ENCODE measurements around the gene ANK3. TPM values are rescaled to one million over a fixed set of nuclear protein-coding genes. Genes with fewer than 3 reads are reported as not detected.

The ANK3 gene
- total RNA-seq, 2 donors from 2014 or later, result 55.4 to 126 TPM

GRCh38 chr10:60175441-60175971 is 214.2 kb downstream of the ANK3 start:
- no peak overlapping the region for H3K27ac ChIP-seq
- H3K27me3 ChIP-seq (replicated peaks; ENCODE audit: insufficient read depth), result no peaks in the 10 kb centered on the region
- no peak overlapping the region for H3K4me3 ChIP-seq
- DNase-seq (ENCODE audit: low spot score), result no peak
- no peaks in the 10 kb centered on the region for H3K9me3 ChIP-seq
- H3K4me1 ChIP-seq (ENCODE audit: control insufficient read depth in 1 of 2, low read depth in 2 of 2), result no peaks in the 10 kb centered on the region
- no peaks in the 10 kb centered on the region for H3K36me3 ChIP-seq
- no peak for ATAC-seq (ENCODE audit: insufficient number of reproducible peaks, low FRiP score, low read depth)
- TF ChIP-seq, protein P1, sequence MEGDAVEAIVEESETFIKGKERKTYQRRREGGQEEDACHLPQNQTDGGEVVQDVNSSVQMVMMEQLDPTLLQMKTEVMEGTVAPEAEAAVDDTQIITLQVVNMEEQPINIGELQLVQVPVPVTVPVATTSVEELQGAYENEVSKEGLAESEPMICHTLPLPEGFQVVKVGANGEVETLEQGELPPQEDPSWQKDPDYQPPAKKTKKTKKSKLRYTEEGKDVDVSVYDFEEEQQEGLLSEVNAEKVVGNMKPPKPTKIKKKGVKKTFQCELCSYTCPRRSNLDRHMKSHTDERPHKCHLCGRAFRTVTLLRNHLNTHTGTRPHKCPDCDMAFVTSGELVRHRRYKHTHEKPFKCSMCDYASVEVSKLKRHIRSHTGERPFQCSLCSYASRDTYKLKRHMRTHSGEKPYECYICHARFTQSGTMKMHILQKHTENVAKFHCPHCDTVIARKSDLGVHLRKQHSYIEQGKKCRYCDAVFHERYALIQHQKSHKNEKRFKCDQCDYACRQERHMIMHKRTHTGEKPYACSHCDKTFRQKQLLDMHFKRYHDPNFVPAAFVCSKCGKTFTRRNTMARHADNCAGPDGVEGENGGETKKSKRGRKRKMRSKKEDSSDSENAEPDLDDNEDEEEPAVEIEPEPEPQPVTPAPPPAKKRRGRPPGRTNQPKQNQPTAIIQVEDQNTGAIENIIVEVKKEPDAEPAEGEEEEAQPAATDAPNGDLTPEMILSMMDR (IDR thresholded peaks at IDR 0.05), result no peak

- DNase-seq (ENCODE audit: low spot score), result no peak
- Histone ChIP-seq H3K27ac (no peak overlapping the region), H3K27me3 (replicated peaks; ENCODE audit: insufficient read depth) (no peaks in the 10 kb centered on the region), H3K9me3 (no peaks in the 10 kb centered on the region), H3K4me1 (ENCODE audit: control insufficient read depth in 1 of 2, low read depth in 2 of 2) (no peaks in the 10 kb centered on the region), H3K4me3 (no peak overlapping the region), H3K36me3 (no peaks in the 10 kb centered on the region)
- TF ChIP-seq, protein P1 (IDR thresholded peaks at IDR 0.05), result no peak
- no peak for ATAC-seq (ENCODE audit: insufficient number of reproducible peaks, low FRiP score, low read depth)
Measured at GRCh38 chr10:60172363-60172990, 217.2 kb downstream of the ANK3 start.

DNA sequence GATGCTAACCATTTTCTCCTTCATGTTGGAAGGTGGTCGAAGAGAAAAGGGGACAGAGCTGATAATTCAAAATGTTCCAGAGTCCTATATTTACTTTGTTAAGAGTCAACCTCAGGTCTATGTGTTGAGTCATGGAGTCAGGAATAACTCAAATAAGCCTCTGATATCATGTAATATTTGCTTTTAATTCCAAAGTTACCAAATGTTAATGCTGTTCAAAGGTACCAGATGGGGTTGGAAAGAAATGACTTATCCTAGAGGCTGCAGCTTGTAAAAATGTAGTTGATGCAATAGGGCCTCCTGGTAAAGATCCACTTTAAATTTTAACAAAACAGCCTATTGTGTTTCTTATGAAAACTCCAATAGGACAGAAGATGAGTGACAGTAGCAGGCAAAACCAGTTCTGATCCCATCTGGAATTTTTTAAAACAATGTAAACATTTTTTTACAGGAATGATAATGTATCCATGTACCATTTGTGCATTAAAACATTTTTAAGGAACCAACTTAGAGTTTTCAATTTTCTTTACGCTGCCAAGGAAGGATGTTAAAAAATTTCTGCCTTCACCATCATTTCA is 218.2 kb downstream of the ANK3 start:
- Histone ChIP-seq H3K36me3 (no peaks in the 10 kb centered on the region), H3K27ac (no peak overlapping the region), H3K27me3 (replicated peaks; ENCODE audit: insufficient read depth) (no peaks in the 10 kb centered on the region), H3K4me3 (no peak overlapping the region), H3K4me1 (ENCODE audit: control insufficient read depth in 1 of 2, low read depth in 2 of 2) (no peaks in the 10 kb centered on the region), H3K9me3 (no peaks in the 10 kb centered on the region)
- TF ChIP-seq, protein P1 (IDR thresholded peaks at IDR 0.05), result no peak
- ATAC-seq (ENCODE audit: insufficient number of reproducible peaks, low FRiP score, low read depth), result no peak
- DNase-seq (ENCODE audit: low spot score), result no peak

DNA sequence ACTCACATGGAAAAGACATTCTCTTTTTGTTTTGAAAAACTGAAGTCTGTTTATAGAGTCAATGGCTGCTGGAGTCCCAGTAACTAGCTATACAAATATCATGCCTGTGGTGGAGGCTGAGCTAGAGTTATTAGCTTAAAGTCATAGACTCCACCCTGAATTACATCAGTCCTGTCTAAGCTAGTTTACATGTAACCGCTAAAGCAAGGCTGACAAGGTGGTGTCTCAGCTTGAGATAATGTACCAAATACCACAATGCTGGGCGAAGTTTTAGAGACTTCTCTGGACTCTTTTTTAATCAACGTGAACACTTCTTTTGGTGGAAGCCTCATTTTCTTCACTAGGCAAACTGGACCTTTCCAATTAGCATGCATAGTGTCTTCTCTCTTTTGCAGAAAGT is 219.4 kb downstream of the ANK3 start:
- TF ChIP-seq, protein P1 (IDR thresholded peaks at IDR 0.05), result no peak
- Histone ChIP-seq H3K36me3 (no peaks in the 10 kb centered on the region), H3K4me1 (ENCODE audit: control insufficient read depth in 1 of 2, low read depth in 2 of 2) (no peaks in the 10 kb centered on the region), H3K27me3 (replicated peaks; ENCODE audit: insufficient read depth) (no peaks in the 10 kb centered on the region), H3K27ac (no peak overlapping the region), H3K9me3 (no peaks in the 10 kb centered on the region), H3K4me3 (no peak overlapping the region)
- ATAC-seq (ENCODE audit: insufficient number of reproducible peaks, low FRiP score, low read depth) (no peak), DNase-seq (ENCODE audit: low spot score) (no peak)

- ATAC-seq (ENCODE audit: insufficient number of reproducible peaks, low FRiP score, low read depth), result no peak
- H3K36me3 ChIP-seq, result no peaks in the 10 kb centered on the region
Measured at GRCh38 chr10:60169111-60169510, 220.6 kb downstream of the ANK3 start.

More at GRCh38 chr10:60169111-60169510, 220.6 kb downstream of the ANK3 start:
- Histone ChIP-seq H3K4me3 (no peak overlapping the region), H3K9me3 (no peaks in the 10 kb centered on the region), H3K27me3 (replicated peaks; ENCODE audit: insufficient read depth) (no peaks in the 10 kb centered on the region), H3K27ac (no peak overlapping the region), H3K4me1 (ENCODE audit: control insufficient read depth in 1 of 2, low read depth in 2 of 2) (no peaks in the 10 kb centered on the region)
- DNase-seq (ENCODE audit: low spot score), result no peak
- TF ChIP-seq, protein P1 (IDR thresholded peaks at IDR 0.05), result no peak

All from thoracic aorta (tissue), 2 donors.